Endothelial cell of umbilical vein (primary cell): ENCODE data around the gene DAB2IP. TPM values are rescaled to one million over a fixed set of nuclear protein-coding genes. Genes with fewer than 3 reads are reported as not detected.

Experiments
- BruUV-seq: library from RNA; stranded (reverse); fragments of 400-500 nt; replicated peaks from 2 replicates; lab custom pipeline; 2021; lab: Mats Ljungman, UMichigan
- CTCF ChIA-PET: fragments of 300-600, 350-600 bp; sonication (Branson Sonifier 250); formaldehyde crosslinking; loops from one replicate; lab custom pipeline; 2021; ENCODE audit warnings: antibody characterized with exemption, inconsistent platforms; lab: Charles Lee
- POLR2A ChIA-PET: fragments of 300-600, 350-600 bp; sonication (Branson Sonifier 250); formaldehyde crosslinking; loops from one replicate; lab custom pipeline; 2021; ENCODE audit warnings: antibody characterized with exemption, inconsistent platforms; lab: Charles Lee
- DNase-seq: peaks from one replicate; pipeline ENCODE4 v3.0.0-alpha.2; 2011; ENCODE audit warnings: low read depth, low spot score
- FAIRE-seq: peaks from 2 replicates; lab custom pipeline; 2011; peaks lifted over from hg19 to GRCh38; lab: Jason Lieb, UNC
- H2AFZ ChIP-seq: 2 replicates; pipeline ENCODE4 v1.6.0; 2012; ENCODE audit warnings: low read depth, low read length, control low read depth, inconsistent platforms
- H3K27ac ChIP-seq: 2 replicates; pipeline ENCODE4 v1.5.1; 2011; ENCODE audit warnings: low read depth, mild to moderate bottlenecking, control low read depth, low read length, moderate library complexity; ENCODE audit not compliant: insufficient read depth
- H3K27me3 ChIP-seq, 2 experiments: 2 replicates each; pipeline versions ENCODE4 v1.6.0 to v1.6.1; 2011; ENCODE audit warnings: low read length in 2 of 2, mixed read lengths in 1 of 2; ENCODE audit not compliant: control insufficient read depth in 2 of 2, insufficient read depth in 2 of 2
- H3K36me3 ChIP-seq, 2 experiments: 2 replicates in 1 of 2; 3 replicates in 1 of 2; pipeline ENCODE4 v1.5.1; 2011; ENCODE audit warnings: low read length in 2 of 2, mild to moderate bottlenecking in 1 of 2, moderate library complexity in 1 of 2; ENCODE audit not compliant: control insufficient read depth in 2 of 2, insufficient read depth in 2 of 2; ENCODE audit errors: extremely low read depth in 1 of 2
- H3K4me1 ChIP-seq: 3 replicates; pipeline ENCODE4 v1.5.1; 2011; ENCODE audit warnings: mild to moderate bottlenecking, low read length; ENCODE audit not compliant: control insufficient read depth, insufficient read depth; ENCODE audit errors: extremely low read depth
- H3K4me2 ChIP-seq: 2 replicates; pipeline ENCODE4 v1.6.1; 2011; ENCODE audit warnings: low read length, control low read depth, mixed read lengths; ENCODE audit not compliant: insufficient read depth
- H3K4me3 ChIP-seq, 3 experiments: fragments of 200-600 bp in 1 of 3; sonication (generic), shearing (Covaris generic) in 1 of 3; replicated peaks in 1 of 3; 2 replicates each; pipeline ENCODE4 v1.5.1; 2011 to 2016; ENCODE audit warnings: control low read depth in 3 of 3, low read length in 3 of 3, mild to moderate bottlenecking in 2 of 3, inconsistent platforms in 1 of 3, low read depth in 1 of 3, moderate library complexity in 1 of 3; ENCODE audit not compliant: insufficient read depth in 1 of 3
- H3K79me2 ChIP-seq: 2 replicates; pipeline ENCODE4 v1.6.0; 2012; ENCODE audit warnings: low read length, inconsistent platforms; ENCODE audit not compliant: control insufficient read depth, insufficient read depth
- H3K9ac ChIP-seq: replicated peaks from 2 replicates; pipeline ENCODE3; 2011; ENCODE audit warnings: low read length, control low read depth; ENCODE audit not compliant: insufficient read depth; ENCODE audit errors: extremely low read depth
- H3K9me1 ChIP-seq: replicated peaks from 3 replicates; pipeline ENCODE4 v1.6.0; 2011; ENCODE audit warnings: mild to moderate bottlenecking, low read length; ENCODE audit not compliant: control insufficient read depth, insufficient read depth; ENCODE audit errors: extremely low read depth
- H3K9me3 ChIP-seq: replicated peaks from 2 replicates; pipeline ENCODE4 v1.5.1; 2012; ENCODE audit warnings: low read length, inconsistent platforms; ENCODE audit not compliant: control insufficient read depth, insufficient read depth
- H4K20me1 ChIP-seq: replicated peaks from 2 replicates; pipeline ENCODE3; 2011; ENCODE audit warnings: mild to moderate bottlenecking, low read length; ENCODE audit not compliant: control insufficient read depth, insufficient read depth; ENCODE audit errors: extremely low read depth
- EZH2 ChIP-seq: IDR thresholded peaks from 2 replicates; pipeline ENCODE4 v1.6.1; 2012; ENCODE audit warnings: borderline replicate concordance, low read depth, mild to moderate bottlenecking, moderate library complexity, low read length, inconsistent platforms; ENCODE audit not compliant: severe bottlenecking
- FOS ChIP-seq: IDR thresholded peaks from 2 replicates; pipeline ENCODE4 v1.6.1; 2011; ENCODE audit warnings: mild to moderate bottlenecking, low read length, moderate library complexity, borderline replicate concordance; ENCODE audit not compliant: insufficient read depth
- GATA2 ChIP-seq: IDR thresholded peaks from 2 replicates; pipeline ENCODE4 v1.7.0; 2011; ENCODE audit warnings: low read depth, mild to moderate bottlenecking, moderate library complexity, mixed read lengths, low read length; ENCODE audit not compliant: insufficient read length, insufficient read depth
- JUN ChIP-seq: IDR thresholded peaks from 2 replicates; pipeline ENCODE4 v1.6.1; 2011; ENCODE audit warnings: borderline replicate concordance, low read depth; ENCODE audit not compliant: insufficient read length, insufficient read depth
- MYC ChIP-seq: IDR thresholded peaks from one replicate; pipeline ENCODE4 v1.6.1; 2011; ENCODE audit warnings: mild to moderate bottlenecking, low read depth, low read length
- POLR2A ChIP-seq: IDR thresholded peaks from 2 replicates; pipeline ENCODE4 v1.6.1; 2012; ENCODE audit warnings: low read depth, mild to moderate bottlenecking, control low read depth, low read length
- POLR2AphosphoS5 ChIP-seq: IDR thresholded peaks from 2 replicates; pipeline ENCODE4 v1.6.1; 2012; ENCODE audit warnings: low read depth, mild to moderate bottlenecking, control low read depth, low read length, moderate library complexity; ENCODE audit not compliant: insufficient read depth
- dilution Hi-C: fragments of 300-500 bp; cut with MboI; formaldehyde crosslinking; loops from one replicate; pipeline ENCODE4 v1.15.0; 2019; ENCODE audit warnings: low sequenced_read_pairs; ENCODE audit not compliant: extremely low pct_ligation_motif_present
- intact Hi-C: fragments of 100-400 bp; cut with micrococcal nuclease; formaldehyde crosslinking; loops from one replicate; pipeline ENCODE4 v1.10.0; 2022
- polyA plus RNA-seq, 4 experiments: library from polyadenylated mRNA; depleted of rRNA in 3 of 4; stranded (reverse) in 3 of 4; unstranded in 1 of 4; fragments of >200 nt; gene quantifications; 2 replicates each; pipeline versions ENCODE4 v1.2.1 to v1.2.3, GENCODE V29; 2011 to 2012; ENCODE audit warnings: missing spikeins in 1 of 4
- total RNA-seq: library from RNA; stranded (reverse); gene quantifications from 2 replicates; pipeline ENCODE4 v1.2.3, GENCODE V29; 2021
- TF ChIP-seq, protein P1 (sequence below): IDR thresholded peaks from 2 replicates; pipeline ENCODE4 v1.6.1; 2011; ENCODE audit not compliant: insufficient read depth, insufficient read length
- TF ChIP-seq, protein P2 (sequence below), 2 donors: IDR thresholded peaks; 1 replicate in 1 of 2; 2 replicates in 1 of 2; pipeline ENCODE4 v1.5.1; 2011; ENCODE audit warnings: low read length in 2 of 2, mild to moderate bottlenecking in 2 of 2, moderate library complexity in 2 of 2, control low read depth in 1 of 2, inconsistent platforms in 1 of 2, low read depth in 1 of 2; ENCODE audit not compliant: insufficient read depth in 1 of 2; ENCODE audit errors: extremely low read depth in 1 of 2

The DAB2IP gene
- total and polyA plus RNA-seq, 2 donors (not counting 3 experiments of a cell fraction or from before 2014, with no cell fraction given), result 29.2 to 53.6 TPM

DNA sequence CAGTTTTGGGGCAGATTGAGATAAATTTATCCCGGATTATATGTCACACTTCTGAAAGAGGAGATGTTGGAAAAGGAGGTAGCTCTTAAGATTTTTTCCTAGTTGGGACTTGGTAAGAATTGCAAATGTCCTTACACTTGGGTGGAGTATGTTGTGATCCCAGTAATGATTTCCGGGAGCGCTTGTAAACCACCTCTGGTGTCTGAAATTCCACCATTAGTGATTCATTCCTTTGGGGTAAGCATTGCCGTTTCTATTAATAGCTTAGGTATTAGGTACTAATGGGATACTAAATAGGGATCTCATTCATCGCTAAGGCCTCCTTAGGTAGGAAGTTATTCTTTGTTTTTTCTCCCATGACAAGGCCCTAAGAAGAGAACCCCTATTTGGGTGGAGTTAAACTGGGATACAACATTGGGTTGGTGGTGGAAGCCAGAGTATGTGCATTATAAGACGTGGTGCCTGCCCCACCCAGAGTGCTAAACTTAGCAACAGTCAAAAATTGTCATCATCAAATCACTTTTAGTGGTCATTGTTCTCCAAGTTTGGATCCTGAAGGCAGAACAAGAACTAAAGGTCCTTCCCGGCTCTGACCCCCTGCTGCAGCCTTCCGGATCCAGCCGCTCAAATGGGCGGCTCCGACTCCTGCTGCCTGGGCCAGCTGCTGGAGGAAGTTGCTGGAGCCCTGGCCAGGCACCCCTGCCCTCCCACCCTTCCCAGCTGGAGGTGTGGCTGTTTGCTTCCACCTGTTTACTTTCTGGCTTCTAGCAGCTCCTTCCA is 31.7 kb upstream of the DAB2IP start:
- DNase-seq, result peak; percentile 28
- no peak overlapping the region for H3K4me3 ChIP-seq
- ChIA-PET CTCF (interaction anchor here (0.8 to 4.1 kb wide), 16 partner anchors 10 to 374 kb away, joined by 3 to 25 read pairs (median 6); no protein-coding TSS in a partner anchor), POLR2A (interaction anchor here (1.2 kb wide), 1 partner anchor 12 kb away, joined by 5 read pairs; no protein-coding TSS in a partner anchor)
- H3K4me1 ChIP-seq, result no peaks in the 10 kb centered on the region
- H3K4me2 ChIP-seq, result no peak overlapping the region
- H3K79me2 ChIP-seq, result no peaks in the 10 kb centered on the region
- H3K9me3 ChIP-seq, result no peaks in the 10 kb centered on the region
- H3K27me3 ChIP-seq, result no peaks in the 10 kb centered on the region
- H3K36me3 ChIP-seq, result no peaks in the 10 kb centered on the region
- BruUV-seq, result no TSS peak
- H3K27ac ChIP-seq, result no peak overlapping the region
- no peaks in the 10 kb centered on the region for H3K9me1 ChIP-seq
- intact Hi-C loops, result loop anchor here (2.0 kb wide), 1 partner anchor 69 kb away; no protein-coding TSS in a partner anchor
- H2AFZ ChIP-seq, result no peak overlapping the region
- no peaks in the 10 kb centered on the region for H4K20me1 ChIP-seq
- TF ChIP-seq GATA2, result no peak
- no peak for FAIRE-seq
- dilution Hi-C loops, result no loop called here
- no peak overlapping the region for H3K9ac ChIP-seq

DNA sequence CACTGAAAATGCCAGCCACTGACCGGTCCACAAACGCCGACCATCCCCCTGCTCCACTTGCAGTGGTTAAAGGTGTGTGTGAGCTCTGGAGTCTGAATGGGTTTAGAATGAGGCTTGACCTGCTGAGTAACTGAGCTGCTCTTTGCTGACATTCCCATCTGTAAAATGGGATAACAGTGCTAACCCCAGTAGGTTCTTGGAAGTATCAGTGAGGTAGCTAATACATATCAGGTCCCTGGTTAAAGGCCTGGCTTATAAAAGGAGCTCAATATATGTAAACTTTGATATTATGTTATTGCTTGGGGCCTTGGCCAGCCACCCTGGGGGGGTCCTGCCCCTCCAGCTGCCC is 31.1 kb upstream of the DAB2IP start:
- H3K4me3 ChIP-seq, result no peak overlapping the region
- BruUV-seq, result no TSS peak
- H3K4me2 ChIP-seq, result no peak overlapping the region
- no peak overlapping the region for H3K9ac ChIP-seq
- no peak overlapping the region for H2AFZ ChIP-seq
- no peaks in the 10 kb centered on the region for H3K4me1 ChIP-seq
- no peak overlapping the region for H3K27ac ChIP-seq
- no peaks in the 10 kb centered on the region for H3K36me3 ChIP-seq
- no peak for FAIRE-seq
- ChIA-PET POLR2A (interaction anchor here (1.2 kb wide), 1 partner anchor 11 kb away, joined by 5 read pairs; no protein-coding TSS in a partner anchor), CTCF (interaction anchor here (0.8 to 4.1 kb wide), 20 partner anchors 8 to 373 kb away, joined by 3 to 25 read pairs (median 5); no protein-coding TSS in a partner anchor)
- intact Hi-C loops (loop anchor here (2.0 kb wide), 1 partner anchor 69 kb away; no protein-coding TSS in a partner anchor), dilution Hi-C loops (no loop called here)
- no peaks in the 10 kb centered on the region for H4K20me1 ChIP-seq
- H3K9me1 ChIP-seq, result no peaks in the 10 kb centered on the region
- H3K9me3 ChIP-seq, result no peaks in the 10 kb centered on the region
- TF ChIP-seq MYC (no peak), EZH2 (no peak), FOS (no peak), POLR2A (no peak), POLR2AphosphoS5 (no peak), JUN (no peak), GATA2 (no peak)
- TF ChIP-seq, protein P1, sequence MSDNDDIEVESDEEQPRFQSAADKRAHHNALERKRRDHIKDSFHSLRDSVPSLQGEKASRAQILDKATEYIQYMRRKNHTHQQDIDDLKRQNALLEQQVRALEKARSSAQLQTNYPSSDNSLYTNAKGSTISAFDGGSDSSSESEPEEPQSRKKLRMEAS, result no peak
- TF ChIP-seq, protein P2, sequence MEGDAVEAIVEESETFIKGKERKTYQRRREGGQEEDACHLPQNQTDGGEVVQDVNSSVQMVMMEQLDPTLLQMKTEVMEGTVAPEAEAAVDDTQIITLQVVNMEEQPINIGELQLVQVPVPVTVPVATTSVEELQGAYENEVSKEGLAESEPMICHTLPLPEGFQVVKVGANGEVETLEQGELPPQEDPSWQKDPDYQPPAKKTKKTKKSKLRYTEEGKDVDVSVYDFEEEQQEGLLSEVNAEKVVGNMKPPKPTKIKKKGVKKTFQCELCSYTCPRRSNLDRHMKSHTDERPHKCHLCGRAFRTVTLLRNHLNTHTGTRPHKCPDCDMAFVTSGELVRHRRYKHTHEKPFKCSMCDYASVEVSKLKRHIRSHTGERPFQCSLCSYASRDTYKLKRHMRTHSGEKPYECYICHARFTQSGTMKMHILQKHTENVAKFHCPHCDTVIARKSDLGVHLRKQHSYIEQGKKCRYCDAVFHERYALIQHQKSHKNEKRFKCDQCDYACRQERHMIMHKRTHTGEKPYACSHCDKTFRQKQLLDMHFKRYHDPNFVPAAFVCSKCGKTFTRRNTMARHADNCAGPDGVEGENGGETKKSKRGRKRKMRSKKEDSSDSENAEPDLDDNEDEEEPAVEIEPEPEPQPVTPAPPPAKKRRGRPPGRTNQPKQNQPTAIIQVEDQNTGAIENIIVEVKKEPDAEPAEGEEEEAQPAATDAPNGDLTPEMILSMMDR (IDR thresholded peaks at IDR 0.05; ENCODE audit: extremely low read depth in 1 of 2, insufficient read depth in 1 of 2, low read depth in 1 of 2, low read length in 2 of 2), result no peak
- DNase-seq, result no peak
- no peaks in the 10 kb centered on the region for H3K27me3 ChIP-seq
- H3K79me2 ChIP-seq, result no peaks in the 10 kb centered on the region
